ENCODE measurements around the gene PARS2. TPM values are rescaled to one million over a fixed set of nuclear protein-coding genes. Genes with fewer than 3 reads are reported as not detected.

The PARS2 gene
- total and polyA plus RNA-seq, 2 of the 4 experiments (the other 2 are of a cell fraction): 3.4 to 6.3 TPM

- Histone ChIP-seq H2AFZ (replicated peaks; ENCODE audit: low read length, poor library complexity) (no peak overlapping the region), H3K56ac (ENCODE audit: extremely low read depth, insufficient read depth, low read length) (no peak overlapping the region), H3K27ac (ENCODE audit: insufficient read depth, low read length) (no peak overlapping the region), H2BK15ac (ENCODE audit: low read depth, low read length) (no peak overlapping the region), H3K4me1 (ENCODE audit: control insufficient read depth, insufficient read depth, low read length) (no peaks in the 10 kb centered on the region; the same call in 1 of the 2 replicates), H4K8ac (ENCODE audit: low read depth in 2 of 2, low read length in 2 of 2) (no peak overlapping the region), H3K4me3 (ENCODE audit: insufficient read depth, low read depth, low read length) (no peak overlapping the region), H3K27me3 (ENCODE audit: control insufficient read depth, insufficient read depth, low read length) (peaks cover 51% of the 10 kb centered on the region), H4K91ac (ENCODE audit: insufficient read depth, low read depth, low read length) (no peak overlapping the region), H2BK5ac (ENCODE audit: low read depth, low read length, poor library complexity, severe bottlenecking) (no peak overlapping the region), H3K14ac (replicated peaks; ENCODE audit: low read depth, low read length) (no peak overlapping the region), H3K9me1 (ENCODE audit: insufficient read depth, low read length) (0 out of 2 replicates have a peak, but pooled peaks cover 2% of the 10 kb centered on the region), H3K36me3 (ENCODE audit: control insufficient read depth, insufficient read depth, low read length) (no peaks in the 10 kb centered on the region), H3K18ac (ENCODE audit: low read depth, low read length) (no peak overlapping the region), H2BK120ac (ENCODE audit: low read depth, low read length) (no peak overlapping the region), H4K20me1 (ENCODE audit: insufficient read depth, low read length) (no peaks in the 10 kb centered on the region), H2AK9ac (replicated peaks; ENCODE audit: low read depth, low read length, poor library complexity) (no peak overlapping the region), H3K9ac (ENCODE audit: low read depth, low read length) (no peak overlapping the region), H4K5ac (ENCODE audit: low read depth, low read length) (no peak overlapping the region), H3K4me2 (ENCODE audit: low read depth, low read length) (no peak overlapping the region), H3K9me3 (ENCODE audit: control insufficient read depth, insufficient read depth, low read length) (peaks cover 3% of the 10 kb centered on the region), H3K4ac (ENCODE audit: low read depth, low read length) (no peak overlapping the region), H3K23ac (ENCODE audit: low read depth, low read length) (no peak overlapping the region), H2AK5ac (ENCODE audit: low read depth, low read length) (no peak overlapping the region), H3K79me1 (ENCODE audit: low read depth in 1 of 2, low read length in 2 of 2) (no peaks in the 10 kb centered on the region), H2BK20ac (ENCODE audit: low read depth, low read length) (no peak overlapping the region)
- ChIA-PET CTCF (no interaction called here), POLR2A (ENCODE audit: unreplicated experiment) (no interaction called here)
- intact Hi-C loops (cut with micrococcal nuclease) (no loop called here), dilution Hi-C loops (cut with HindIII; ENCODE audit: low sequenced_read_pairs, unreplicated experiment) (no loop called here), in situ Hi-C loops (cut with MboI; ENCODE audit: low sequenced_read_pairs) (loop anchor here (25.0 kb wide), 1 partner anchor 935 kb away; no protein-coding TSS in a partner anchor)
- WGBS, 2 experiments (ENCODE audit: extremely low coverage in 2 of 2, insufficient read length in 1 of 2): no CpG with 5 or more reads among the region's 2 CpGs
- DNase-seq (no peak), ATAC-seq (ENCODE audit: low read depth) (no peak)
- TF ChIP-seq CHD1 (IDR thresholded peaks at IDR 0.05; ENCODE audit: low read depth, low read length): no peak
- TF ChIP-seq CEBPB (IDR thresholded peaks at IDR 0.05; ENCODE audit: low read depth, low read length): no peak
- TF ChIP-seq CTCF (conservative IDR thresholded peaks at IDR 0.05; ENCODE audit: low read depth, low read length): no peak
- TF ChIP-seq BHLHE40 (IDR thresholded peaks at IDR 0.05; ENCODE audit: low read depth, low read length): no peak
- TF ChIP-seq MAFK (IDR thresholded peaks at IDR 0.05; ENCODE audit: low read depth, low read length): no peak
- TF ChIP-seq MAZ (IDR thresholded peaks at IDR 0.05; ENCODE audit: borderline replicate concordance, low read depth, low read length): no peak
- TF ChIP-seq POLR2A (IDR thresholded peaks at IDR 0.05; ENCODE audit: low read depth, low read length): no peak
- no peak for TF ChIP-seq RFX5 (IDR thresholded peaks at IDR 0.05; ENCODE audit: low read depth, low read length)
- TF ChIP-seq FOS (IDR thresholded peaks at IDR 0.05; ENCODE audit: low read depth, low read length): no peak
- no peak for TF ChIP-seq USF2 (IDR thresholded peaks at IDR 0.05; ENCODE audit: low read depth, low read length)
- no peak for TF ChIP-seq RCOR1 (IDR thresholded peaks at IDR 0.05; ENCODE audit: insufficient replicate concordance, low read length)
- no peak for TF ChIP-seq SMC3 (IDR thresholded peaks at IDR 0.05; ENCODE audit: low read depth, low read length)
- TF ChIP-seq MXI1 (IDR thresholded peaks at IDR 0.05; ENCODE audit: borderline replicate concordance, low read depth, low read length): no peak
- no peak for TF ChIP-seq NFE2L2 (IDR thresholded peaks at IDR 0.05; ENCODE audit: low read depth, low read length)
- BruUV-seq (replicated peaks): no TSS peak
Observed at GRCh38 chr1:54796902-54797301, 32.6 kb upstream of the PARS2 start.
